Activated T-cell treated with anti-CD3 and anti-CD28 coated beads, Interleukin-2, amount 50 U/mL, for 4 hours (primary cell): ENCODE results near the gene UBXN10. TPM values are rescaled to one million over a fixed set of nuclear protein-coding genes. Genes with fewer than 3 reads are reported as not detected.

Experiments used
- ATAC-seq, 2 donors: fragments of 200-7000 bp; cut with Tn5 transposase; one replicate each; pipeline ENCODE4 v1.10.0; 2021
- DNase-seq: peaks from one replicate; pipeline ENCODE4 v3.0.0-alpha.2; 2020
- H3K27me3 Mint-ChIP-seq: one replicate; pipeline ENCODE4 v1.8.0; 2021; ENCODE audit warnings: low read depth, mixed read lengths
- H3K36me3 Mint-ChIP-seq: one replicate; pipeline ENCODE4 v1.8.0; 2022; ENCODE audit warnings: mixed read lengths; ENCODE audit not compliant: insufficient read depth
- H3K4me1 Mint-ChIP-seq: one replicate; pipeline ENCODE4 v1.8.0; 2021; ENCODE audit warnings: low read depth, mixed read lengths
- H3K4me3 Mint-ChIP-seq: one replicate; pipeline ENCODE4 v1.8.0; 2021; ENCODE audit warnings: mild to moderate bottlenecking, moderate library complexity, mixed read lengths
- H3K9me3 Mint-ChIP-seq: one replicate; pipeline ENCODE4 v1.8.0; 2021; ENCODE audit warnings: mixed read lengths
- total RNA-seq, 3 donors: library from RNA; stranded (reverse); gene quantifications; one replicate each; pipeline ENCODE4 v1.2.1, GENCODE V29; 2021

The UBXN10 gene
- total RNA-seq, 3 donors from 2014 or later: 0.18 to 0.50 (median 0.33) TPM

GRCh38 chr1:20242890-20243479, 57.1 kb downstream of the UBXN10 start:
- H3K27me3 Mint-ChIP-seq: peaks cover 20% of the 10 kb centered on the region
- no peak for DNase-seq
- no peak for ATAC-seq
- no peaks in the 10 kb centered on the region for H3K36me3 Mint-ChIP-seq
- no peak overlapping the region for H3K4me3 Mint-ChIP-seq
- no peaks in the 10 kb centered on the region for H3K9me3 Mint-ChIP-seq
- peaks cover 5% of the 10 kb centered on the region for H3K4me1 Mint-ChIP-seq

Other genes with a start within 250 kb of the UBXN10 start
- gene PLA2G2A, start 206.5 kb upstream of the UBXN10 start, total RNA-seq: under 1 TPM in 1 of 3 donors, not detected in 2; 0.24 TPM
- not detected for gene PLA2G5, start 115.9 kb upstream of the UBXN10 start, total RNA-seq
- not detected for gene PLA2G2D, start 66.6 kb upstream of the UBXN10 start, total RNA-seq
- gene PLA2G2F, start 46.8 kb upstream of the UBXN10 start, total RNA-seq: not detected
- not detected for gene PLA2G2C, start 422 bp downstream of the UBXN10 start, total RNA-seq
- not detected for gene VWA5B1, start 104.8 kb downstream of the UBXN10 start, total RNA-seq